NB4 (cell line): ENCODE measurements around the gene CPA5.
A peak's percentile ranks its signal among the peaks of the same experiment; 100 is the strongest.

Experiments
- DNase-seq: peaks from one replicate; pipeline ENCODE4 v3.0.0; 2010; ENCODE audit warnings: low read depth
- H3K4me3 ChIP-seq: one replicate; pipeline ENCODE4 v1.5.1; 2011; ENCODE audit warnings: mild to moderate bottlenecking, low read depth, low read length, moderate library complexity
- CTCF ChIP-seq: IDR thresholded peaks from one replicate; pipeline ENCODE4 v1.5.1; 2012; ENCODE audit warnings: low read depth, low read length
- MYC ChIP-seq: IDR thresholded peaks from 2 replicates; pipeline ENCODE4 v1.6.1; 2011; ENCODE audit warnings: low read depth, low read length
- POLR2A ChIP-seq: IDR thresholded peaks from 2 replicates; pipeline ENCODE4 v1.6.1; 2011; ENCODE audit warnings: mild to moderate bottlenecking; ENCODE audit not compliant: insufficient read length; ENCODE audit errors: extremely low read depth
- TF ChIP-seq, protein P1 (sequence below): IDR thresholded peaks from 2 replicates; pipeline ENCODE4 v1.6.1; 2011; ENCODE audit warnings: low read depth, low read length

The CPA5 gene

GRCh38 chr7:130346941-130347340 is 2.3 kb downstream of the CPA5 start:
- H3K4me3 ChIP-seq, result no peak overlapping the region
- no peak for TF ChIP-seq MYC
- TF ChIP-seq POLR2A, result no peak
- TF ChIP-seq, protein P1, sequence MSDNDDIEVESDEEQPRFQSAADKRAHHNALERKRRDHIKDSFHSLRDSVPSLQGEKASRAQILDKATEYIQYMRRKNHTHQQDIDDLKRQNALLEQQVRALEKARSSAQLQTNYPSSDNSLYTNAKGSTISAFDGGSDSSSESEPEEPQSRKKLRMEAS, result no peak
- no peak for TF ChIP-seq CTCF
- no peak for DNase-seq

GRCh38 chr7:130349911-130350782 is 5.5 kb downstream of the CPA5 start:
- peak; percentile 72 for DNase-seq
- TF ChIP-seq CTCF (no peak), MYC (0 out of 2 replicates have a peak, but pooled peaks have one; percentile 24)
- H3K4me3 ChIP-seq, result no peak overlapping the region

DNA sequence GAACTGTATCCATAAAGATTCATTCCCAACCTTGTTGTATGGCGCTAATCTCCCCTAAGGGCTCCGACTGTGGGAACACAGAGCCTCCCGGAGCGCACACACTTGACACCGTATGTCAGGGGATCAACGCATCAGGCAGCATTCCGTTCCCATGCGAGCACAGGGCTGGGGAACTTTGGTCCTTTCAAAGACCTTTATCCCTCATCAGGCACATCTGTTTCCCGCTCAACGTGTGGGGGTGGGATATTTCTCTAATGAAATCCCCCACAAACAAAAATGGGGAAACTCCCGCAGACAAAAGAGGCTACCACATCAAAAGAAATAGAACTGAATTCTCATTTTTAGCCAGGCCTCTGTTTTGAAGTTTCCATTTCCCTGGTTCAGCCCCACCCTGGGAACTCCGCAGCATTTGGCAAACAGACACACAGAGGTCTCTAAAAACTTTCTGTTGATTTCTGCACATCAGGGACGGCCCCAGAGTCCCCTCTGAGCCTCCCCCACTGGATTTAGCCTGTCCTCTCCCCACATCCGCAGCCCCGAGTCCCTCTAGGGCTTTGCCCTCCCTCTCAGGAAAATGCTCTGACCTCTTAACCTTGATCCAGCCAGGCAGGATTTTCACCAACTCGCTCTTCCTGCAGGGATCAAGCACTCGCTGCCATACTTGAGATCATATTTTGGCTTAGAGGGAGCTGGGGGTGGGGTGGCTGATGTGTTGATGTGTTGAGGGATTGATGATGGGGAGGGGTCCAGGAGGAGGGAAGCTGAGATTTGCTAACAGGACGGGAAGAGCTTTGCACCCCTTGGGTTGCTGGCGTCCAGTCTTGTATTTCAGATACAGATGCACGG is 6.6 kb downstream of the CPA5 start:
- TF ChIP-seq CTCF, result no peak
- no peak for TF ChIP-seq MYC
- TF ChIP-seq, protein P1, result no peak
- no peak for TF ChIP-seq POLR2A
- no peak overlapping the region for H3K4me3 ChIP-seq
- DNase-seq, result no peak

GRCh38 chr7:130351791-130352090 is 7.1 kb downstream of the CPA5 start:
- TF ChIP-seq MYC (no peak), POLR2A (no peak), CTCF (no peak)
- TF ChIP-seq, protein P1, result no peak
- H3K4me3 ChIP-seq, result no peak overlapping the region
- DNase-seq, result no peak

DNA sequence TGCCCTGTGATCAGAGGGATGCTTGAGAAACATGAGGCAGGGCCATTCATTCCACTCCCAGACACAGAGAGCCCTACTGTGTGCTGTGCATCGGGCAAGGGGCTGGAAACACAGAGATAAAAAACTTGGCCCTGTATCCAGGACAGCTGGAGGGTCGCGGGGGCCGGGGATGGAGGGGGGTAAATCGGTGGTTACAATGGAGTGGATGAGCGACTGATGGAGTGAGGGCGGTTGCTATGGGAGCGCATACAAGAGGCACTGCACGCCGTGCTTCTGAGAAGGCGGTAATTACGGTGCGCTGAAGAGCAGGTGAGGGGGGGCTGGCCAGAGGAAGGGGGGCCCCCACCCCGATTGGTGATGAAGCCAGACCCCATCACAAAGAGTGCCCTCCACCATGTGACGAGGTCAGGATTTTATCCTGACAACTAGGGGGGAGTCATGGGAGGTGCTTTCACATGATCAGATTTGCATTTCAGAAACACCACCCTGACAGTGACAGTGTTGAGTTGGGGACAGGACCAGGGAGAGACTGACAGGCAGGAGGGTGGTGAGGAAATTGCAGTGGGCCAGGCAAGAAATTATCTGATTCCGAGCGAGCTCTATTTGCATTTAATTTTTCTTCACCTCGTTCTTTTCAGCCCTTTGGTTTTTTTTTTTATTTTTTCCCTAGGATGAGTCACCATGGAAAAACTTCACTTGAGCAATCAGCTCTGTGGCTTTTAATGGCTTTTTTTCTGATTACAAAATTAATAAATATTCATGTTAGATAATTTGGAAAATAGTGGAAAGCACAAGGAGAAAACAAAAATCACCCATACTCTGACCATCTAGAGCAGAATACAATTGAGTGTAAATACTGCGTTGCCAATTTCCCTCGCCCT is 7.8 kb downstream of the CPA5 start:
- DNase-seq, result no peak
- H3K4me3 ChIP-seq, result no peak overlapping the region

More for the DNA sequence above, 7.8 kb downstream of the CPA5 start:
- TF ChIP-seq POLR2A (no peak), CTCF (no peak), MYC (no peak)
- TF ChIP-seq, protein P1, result no peak
